K562 (cell line): ENCODE results near the gene FLII. TPM values are rescaled to one million over a fixed set of nuclear protein-coding genes. Genes with fewer than 3 reads are reported as not detected.

Source experiments
- ATAC-seq: fragments of 200-7000 bp; cut with Tn5 transposase; 3 replicates; pipeline ENCODE4 v1.9.1; 2020; ENCODE audit warnings: moderate library complexity
- BruUV-seq: library from RNA; stranded (reverse); fragments of 400-500 nt; replicated peaks from 2 replicates; lab custom pipeline; 2021; lab: Mats Ljungman, UMichigan
- CTCF ChIA-PET: fragments of 300-600 bp; formaldehyde crosslinking; extraction: SDS; loops from one replicate; lab custom pipeline; 2021; ENCODE audit warnings: low intra/inter-chr PET ratio; lab: Yijun Ruan, JAX
- POLR2A ChIA-PET: fragments of 300-600, 350-650 bp; sonication (Branson Sonifier 250); formaldehyde crosslinking; extraction: SDS; loops from one replicate; lab custom pipeline; 2021; ENCODE audit warnings: antibody characterized with exemption, inconsistent platforms; lab: Yijun Ruan, JAX
- DNase-seq, 4 experiments: peaks; one replicate each; pipeline versions ENCODE4 v3.0.0 to v3.0.0-alpha.2; 2011 to 2018; ENCODE audit warnings: low spot score in 3 of 4, mixed read lengths in 3 of 4; ENCODE audit errors: extremely low read depth in 1 of 4
- FAIRE-seq: peaks from 2 replicates; lab custom pipeline; 2011; peaks lifted over from hg19 to GRCh38; lab: Jason Lieb, UNC
- H2AFZ ChIP-seq: 2 replicates; pipeline ENCODE4 v1.6.0; 2011; ENCODE audit warnings: low read depth, low read length, control low read depth, inconsistent platforms
- H3K27ac ChIP-seq: fragments of 200-600 bp; 3 replicates; pipeline ENCODE4 v1.8.0; 2011; ENCODE audit warnings: low read depth, mild to moderate bottlenecking, control low read depth, inconsistent platforms, low read length, moderate library complexity, mixed read lengths; ENCODE audit errors: extremely low read depth
- H3K27me3 ChIP-seq, 2 experiments: fragments of 300-600 bp in 1 of 2; 2 replicates in 1 of 2; 3 replicates in 1 of 2; pipeline versions ENCODE4 v1.6.0 to v1.8.0; 2011; ENCODE audit warnings: inconsistent platforms in 2 of 2, low read length in 2 of 2, mild to moderate bottlenecking in 1 of 2, mixed read lengths in 1 of 2, moderate library complexity in 1 of 2; ENCODE audit not compliant: control insufficient read depth in 2 of 2, insufficient read depth in 2 of 2
- H3K36me3 ChIP-seq: fragments of 300-600 bp; 3 replicates; pipeline ENCODE4 v1.8.0; 2011; ENCODE audit warnings: mild to moderate bottlenecking, low read length, inconsistent platforms; ENCODE audit not compliant: control insufficient read depth, insufficient read depth
- H3K4me1 ChIP-seq, 2 experiments: fragments of 200-600 bp in 1 of 2; replicated peaks in 1 of 2; 2 replicates in 1 of 2; 3 replicates in 1 of 2; pipeline versions ENCODE4 v1.5.1 to v1.8.0; 2011; ENCODE audit warnings: inconsistent platforms in 2 of 2, low read length in 2 of 2, mild to moderate bottlenecking in 1 of 2, mixed read lengths in 1 of 2, moderate library complexity in 1 of 2; ENCODE audit not compliant: control insufficient read depth in 2 of 2, insufficient read depth in 2 of 2
- H3K4me2 ChIP-seq: 2 replicates; pipeline ENCODE4 v1.6.1; 2011; ENCODE audit warnings: low read length, control low read depth, inconsistent platforms, mixed read lengths; ENCODE audit not compliant: insufficient read depth
- H3K4me3 ChIP-seq: fragments of 200-600 bp; sonication (generic), shearing (Covaris generic); 2 replicates; pipeline ENCODE4 v1.5.1; 2016; ENCODE audit warnings: control low read depth, inconsistent platforms
- H3K79me2 ChIP-seq: fragments of 200-600 bp; 3 replicates; pipeline ENCODE4 v1.8.0; 2011; ENCODE audit warnings: low read length, inconsistent platforms; ENCODE audit not compliant: control insufficient read depth, insufficient read depth
- H3K9ac ChIP-seq, 2 experiments: 2 replicates each; pipeline versions ENCODE4 v1.6.0 to v1.6.1; 2011; ENCODE audit warnings: low read depth in 2 of 2, low read length in 2 of 2, control low read depth in 1 of 2, inconsistent platforms in 1 of 2, mild to moderate bottlenecking in 1 of 2, mixed read lengths in 1 of 2; ENCODE audit not compliant: insufficient read depth in 1 of 2
- H3K9me1 ChIP-seq: one replicate; pipeline ENCODE4 v1.6.0; 2011; ENCODE audit warnings: inconsistent platforms, mild to moderate bottlenecking, low read length, moderate library complexity; ENCODE audit not compliant: control insufficient read depth, insufficient read depth
- H3K9me3 ChIP-seq: replicated peaks from 2 replicates; pipeline ENCODE4 v1.5.1; 2011; ENCODE audit warnings: low read depth, low read length, inconsistent platforms; ENCODE audit not compliant: control insufficient read depth, insufficient read depth
- H4K20me1 ChIP-seq: replicated peaks from 2 replicates; pipeline ENCODE4 v1.6.1; 2011; ENCODE audit warnings: low read length, inconsistent platforms, mixed read lengths; ENCODE audit not compliant: control insufficient read depth, insufficient read depth
- CHD7 ChIP-seq: fragments of 200-600 bp; sonication (generic); IDR thresholded peaks from one replicate; pipeline ENCODE4 v1.6.1; 2012; ENCODE audit warnings: mild to moderate bottlenecking, low read depth, low read length, inconsistent platforms
- CLOCK ChIP-seq: fragments of 250-450 bp; sonication (Bioruptor Pico); IDR thresholded peaks from 2 replicates; pipeline ENCODE4 v1.4.0; 2020; ENCODE audit warnings: mild to moderate bottlenecking, moderate library complexity, borderline replicate concordance
- MED1 ChIP-seq: sonication (generic); formaldehyde crosslinking; IDR thresholded peaks from 2 replicates; pipeline ENCODE4 v1.8.1; 2023; ENCODE audit warnings: missing genetic modification reagents, borderline replicate concordance
- RB1 ChIP-seq: fragments of 450-650 bp; IDR thresholded peaks from 2 replicates; pipeline ENCODE4 v1.6.1; 2017; ENCODE audit warnings: low read depth, mild to moderate bottlenecking
- SP1 ChIP-seq: sonication (generic); formaldehyde crosslinking; IDR thresholded peaks from 2 replicates; pipeline ENCODE4 v1.8.1; 2022; ENCODE audit warnings: mild to moderate bottlenecking, missing genetic modification reagents
- ZNF184 ChIP-seq: sonication (generic); formaldehyde crosslinking; IDR thresholded peaks from 2 replicates; pipeline ENCODE4 v1.5.0; 2020; ENCODE audit warnings: missing genetic modification reagents
- ZNF239 ChIP-seq: fragments of 250-450 bp; sonication (Bioruptor Pico); IDR thresholded peaks from 2 replicates; pipeline ENCODE4 v1.4.0; 2020; ENCODE audit warnings: mild to moderate bottlenecking
- ZNF445 ChIP-seq: fragments of 250-450 bp; sonication (Bioruptor Pico); IDR thresholded peaks from 2 replicates; pipeline ENCODE4 v1.4.0; 2020; ENCODE audit warnings: low read depth, mild to moderate bottlenecking, moderate library complexity
- WGBS: fragments of 100-300 bp; shearing (Covaris generic); methylation state at CpG from one replicate; pipeline ENCODE4 v1.1.6; 2016; ENCODE audit warnings: low coverage, mixed read lengths; ENCODE audit not compliant: insufficient coverage; ENCODE audit errors: missing lambda C conversion rate; 5-methylcytosine and 5-hydroxymethylcytosine counted together
- in situ Hi-C: fragments of 300-500 bp; cut with MboI; formaldehyde crosslinking; loops from 4 replicates; pipeline ENCODE4 v1.15.0; 2018; ENCODE audit warnings: inconsistent platforms, mixed read lengths
- intact Hi-C: fragments of 100-400 bp; cut with micrococcal nuclease; formaldehyde crosslinking; loops from 2 replicates; pipeline ENCODE4 v1.14.2; 2022
- polyA plus RNA-seq, 8 experiments: library from polyadenylated mRNA; depleted of rRNA in 4 of 8; stranded (reverse) in 5 of 8; unstranded in 3 of 8; fragments of >200 nt; fragmentation: Nextera tagmentation in 2 of 8; fragmentation: Illumina TruSeq in 1 of 8; extraction: Ambion mirVana in 2 of 8; extraction: Trizol in 1 of 8; gene quantifications; 2 replicates each; pipeline versions ENCODE4 v1.2.1 to v1.2.3, GENCODE V29; 2011 to 2014; ENCODE audit warnings: inconsistent platforms in 1 of 8, missing spikeins in 1 of 8
- total RNA-seq, 7 experiments: library from RNA; depleted of rRNA in 6 of 7; stranded (reverse); fragments of >200 nt in 6 of 7; fragmentation: Illumina TruSeq in 2 of 7; extraction: Trizol in 2 of 7; gene quantifications; 2 replicates each; pipeline versions ENCODE4 v1.2.1 to v1.2.3, GENCODE V29; 2011 to 2021; ENCODE audit warnings: low replicate concordance in 1 of 7

Gene FLII
- total and polyA plus RNA-seq, 9 of the 15 experiments (the other 6 are each of a cell fraction or from before 2014, with no cell fraction given): 11.7 to 126 (median 82.5) TPM

DNA sequence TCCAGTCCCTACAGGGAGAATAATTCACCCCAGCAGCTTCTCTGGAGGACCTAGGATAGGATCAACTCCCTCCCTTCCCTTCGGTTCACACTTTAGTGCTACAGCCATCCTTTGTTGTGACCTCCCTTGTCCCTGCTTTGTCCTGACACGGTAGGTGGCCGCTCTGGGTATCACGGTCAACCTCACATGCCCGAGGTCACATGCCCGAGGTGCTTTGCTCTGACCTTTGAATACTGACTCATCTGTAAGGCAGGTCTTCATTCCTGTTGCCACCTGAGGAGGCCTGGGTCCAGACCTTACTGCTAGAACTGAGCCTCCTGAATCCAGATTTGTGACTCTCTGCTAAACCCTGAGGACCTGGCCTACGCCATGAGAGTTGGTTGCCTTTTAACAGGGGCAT lies 55.2 kb downstream of the FLII start:
- no peaks in the 10 kb centered on the region for H3K27me3 ChIP-seq
- FAIRE-seq: no peak
- in situ Hi-C loops: loop anchor here (25.0 kb wide), 1 partner anchor 359 kb away; no protein-coding TSS in a partner anchor
- ATAC-seq: no peak
- no peaks in the 10 kb centered on the region; a peak in 1 of 5 replicates for H3K4me1 ChIP-seq
- no peak for DNase-seq
- CTCF ChIA-PET: no interaction called here
- POLR2A ChIA-PET: interaction anchor here (0.6 to 1.3 kb wide), 3 partner anchors 8 to 69 kb away, joined by 3 to 5 read pairs (median 3); no protein-coding TSS in a partner anchor
- no peak overlapping the region for H3K4me2 ChIP-seq
- H3K36me3 ChIP-seq: peaks cover 70% of the 10 kb centered on the region
- H3K9me3 ChIP-seq: no peaks in the 10 kb centered on the region
- 95% methylated on average over 5 of the region's 7 CpGs for WGBS
- H3K79me2 ChIP-seq: peaks cover 27% of the 10 kb centered on the region
- no peak overlapping the region for H3K4me3 ChIP-seq
- H3K9me1 ChIP-seq: peaks cover 3% of the 10 kb centered on the region
- no TSS peak for BruUV-seq
- H3K27ac ChIP-seq: no peak overlapping the region
- H4K20me1 ChIP-seq: peaks cover 23% of the 10 kb centered on the region
- intact Hi-C loops: no loop called here
- no peak overlapping the region for H3K9ac ChIP-seq
- H2AFZ ChIP-seq: no peak overlapping the region
- TF ChIP-seq MED1 (no peak), RB1 (no peak), CHD7 (no peak), ZNF445 (no peak), ZNF239 (CRISPR knock-in tag) (no peak), SP1 (CRISPR knock-in tag) (no peak), CLOCK (CRISPR knock-in tag) (no peak), ZNF184 (no peak)
